SK-N-MC (cell line): ENCODE data around the gene ARSB.

Experiments
- EZH2 ChIP-seq: fragments of 200-600 bp; sonication (generic); IDR thresholded peaks from one replicate; pipeline ENCODE4 v1.6.1; 2017; ENCODE audit warnings: antibody characterized with exemption
- FOXP2 ChIP-seq: optimal IDR thresholded peaks from 2 replicates; pipeline ENCODE3; 2011; ENCODE audit warnings: mild to moderate bottlenecking, moderate library complexity; ENCODE audit not compliant: insufficient read depth; ENCODE audit errors: extremely low read length, control extremely low read depth
- POLR2AphosphoS5 ChIP-seq: IDR thresholded peaks from 2 replicates; pipeline ENCODE4 v1.6.1; 2012; ENCODE audit warnings: mild to moderate bottlenecking, low read depth, low read length, borderline replicate concordance

GRCh38 chr5:79011219-79011836 is 26.2 kb upstream of the ARSB start:
- no peak for TF ChIP-seq POLR2AphosphoS5
- no peak for TF ChIP-seq EZH2
- TF ChIP-seq FOXP2: no peak
